Calu3 (cell line): Measurements from ENCODE around the gene CDK14. TPM values are rescaled to one million over a fixed set of nuclear protein-coding genes. Genes with fewer than 3 reads are reported as not detected.
A peak's percentile ranks its signal among the peaks of the same experiment; 100 is the strongest.

ENCODE experiments used
- BruUV-seq: library from RNA; stranded (reverse); fragments of 400-500 nt; replicated peaks from 2 replicates; lab custom pipeline; 2021; lab: Mats Ljungman, UMichigan
- CTCF ChIA-PET: fragments of 300-600 bp; sonication (Branson Sonifier 250); formaldehyde crosslinking; loops from one replicate; lab custom pipeline; 2022; ENCODE audit warnings: antibody characterized with exemption; lab: Charles Lee
- DNase-seq: peaks from one replicate; pipeline ENCODE4 v3.0.0; 2022
- H3K27ac Mint-ChIP-seq: one replicate; pipeline ENCODE4 v1.8.0; 2022; ENCODE audit warnings: mixed read lengths; ENCODE audit not compliant: unreplicated experiment
- H3K27me3 Mint-ChIP-seq: one replicate; pipeline ENCODE4 v1.8.0; 2022; ENCODE audit warnings: mixed read lengths; ENCODE audit not compliant: unreplicated experiment
- H3K36me3 Mint-ChIP-seq: one replicate; pipeline ENCODE4 v1.8.0; 2022; ENCODE audit warnings: mild to moderate bottlenecking, moderate library complexity, mixed read lengths; ENCODE audit not compliant: insufficient read depth, unreplicated experiment
- H3K4me1 Mint-ChIP-seq: one replicate; pipeline ENCODE4 v1.8.0; 2022; ENCODE audit warnings: mild to moderate bottlenecking, low read depth, mixed read lengths; ENCODE audit not compliant: unreplicated experiment
- H3K4me3 Mint-ChIP-seq: one replicate; pipeline ENCODE4 v1.8.0; 2022; ENCODE audit warnings: mild to moderate bottlenecking, low read depth, moderate library complexity, mixed read lengths; ENCODE audit not compliant: unreplicated experiment
- H3K9me3 Mint-ChIP-seq: one replicate; pipeline ENCODE4 v1.8.0; 2022; ENCODE audit warnings: low read depth, mixed read lengths; ENCODE audit not compliant: unreplicated experiment
- intact Hi-C: fragments of 100-400 bp; cut with micrococcal nuclease; formaldehyde crosslinking; loops from one replicate; pipeline ENCODE4 v1.10.0; 2022; ENCODE audit not compliant: unreplicated experiment
- total RNA-seq: library from RNA; stranded (reverse); gene quantifications from 2 replicates; pipeline ENCODE4 v1.2.3, GENCODE V29; 2022
- TF ChIP-seq, protein P1 (sequence below): fragments of 200-600 bp; IDR thresholded peaks from one replicate; pipeline ENCODE4 v1.8.0; 2022; ENCODE audit warnings: antibody characterized with exemption; ENCODE audit not compliant: unreplicated experiment

Gene CDK14
- total RNA-seq, 1 experiment from 2014 or later, result 29.4 TPM

DNA sequence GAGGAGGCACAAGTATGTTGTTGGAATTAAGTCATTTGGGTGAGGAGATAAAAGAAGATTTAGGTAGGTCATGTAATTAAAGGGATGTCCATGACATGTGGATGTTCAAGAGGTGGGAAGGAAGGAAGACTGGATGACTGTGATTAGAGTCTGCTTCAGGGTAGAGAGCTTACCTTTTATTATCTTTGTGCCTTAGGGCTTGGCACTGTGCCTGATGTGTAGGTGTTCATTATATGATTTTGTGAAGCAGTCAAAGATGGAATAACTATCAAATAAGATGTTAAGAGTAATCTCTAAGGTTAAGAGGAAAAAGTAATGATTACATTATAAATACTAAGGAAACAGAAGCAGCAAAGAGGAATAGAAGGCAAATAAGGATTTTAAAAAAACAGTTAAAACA lies 97.8 kb downstream of the CDK14 start:
- Mint-ChIP-seq H3K27me3 (no peaks in the 10 kb centered on the region), H3K27ac (no peak overlapping the region), H3K36me3 (no peaks in the 10 kb centered on the region), H3K9me3 (peaks cover 3% of the 10 kb centered on the region), H3K4me3 (no peak overlapping the region), H3K4me1 (peaks cover 8% of the 10 kb centered on the region)
- DNase-seq, result no peak
- TF ChIP-seq, protein P1, sequence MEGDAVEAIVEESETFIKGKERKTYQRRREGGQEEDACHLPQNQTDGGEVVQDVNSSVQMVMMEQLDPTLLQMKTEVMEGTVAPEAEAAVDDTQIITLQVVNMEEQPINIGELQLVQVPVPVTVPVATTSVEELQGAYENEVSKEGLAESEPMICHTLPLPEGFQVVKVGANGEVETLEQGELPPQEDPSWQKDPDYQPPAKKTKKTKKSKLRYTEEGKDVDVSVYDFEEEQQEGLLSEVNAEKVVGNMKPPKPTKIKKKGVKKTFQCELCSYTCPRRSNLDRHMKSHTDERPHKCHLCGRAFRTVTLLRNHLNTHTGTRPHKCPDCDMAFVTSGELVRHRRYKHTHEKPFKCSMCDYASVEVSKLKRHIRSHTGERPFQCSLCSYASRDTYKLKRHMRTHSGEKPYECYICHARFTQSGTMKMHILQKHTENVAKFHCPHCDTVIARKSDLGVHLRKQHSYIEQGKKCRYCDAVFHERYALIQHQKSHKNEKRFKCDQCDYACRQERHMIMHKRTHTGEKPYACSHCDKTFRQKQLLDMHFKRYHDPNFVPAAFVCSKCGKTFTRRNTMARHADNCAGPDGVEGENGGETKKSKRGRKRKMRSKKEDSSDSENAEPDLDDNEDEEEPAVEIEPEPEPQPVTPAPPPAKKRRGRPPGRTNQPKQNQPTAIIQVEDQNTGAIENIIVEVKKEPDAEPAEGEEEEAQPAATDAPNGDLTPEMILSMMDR, result no peak
- intact Hi-C loops, result no loop called here
- CTCF ChIA-PET, result no interaction called here
- no TSS peak for BruUV-seq

DNA sequence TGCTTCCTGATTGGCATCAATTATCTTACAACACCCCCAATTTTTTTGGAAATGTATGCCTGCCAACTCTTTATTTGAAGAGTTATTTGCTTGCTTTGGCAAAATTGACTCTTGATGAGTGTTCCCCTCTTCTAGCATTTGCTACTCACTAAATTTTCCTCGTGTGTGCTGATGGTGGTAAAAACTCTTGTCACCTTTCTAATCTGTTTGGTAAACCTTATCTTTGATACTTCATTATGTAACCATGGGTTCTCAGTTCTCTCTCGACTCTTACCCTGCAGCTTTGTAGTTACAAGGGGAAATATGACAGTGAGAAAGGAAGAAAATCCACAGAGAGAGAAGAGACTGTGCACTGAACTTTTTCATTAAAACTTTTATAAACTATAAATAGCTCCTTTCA lies 102.5 kb downstream of the CDK14 start:
- CTCF ChIA-PET, result no interaction called here
- H3K27ac Mint-ChIP-seq, result no peak overlapping the region
- intact Hi-C loops, result no loop called here

DNA sequence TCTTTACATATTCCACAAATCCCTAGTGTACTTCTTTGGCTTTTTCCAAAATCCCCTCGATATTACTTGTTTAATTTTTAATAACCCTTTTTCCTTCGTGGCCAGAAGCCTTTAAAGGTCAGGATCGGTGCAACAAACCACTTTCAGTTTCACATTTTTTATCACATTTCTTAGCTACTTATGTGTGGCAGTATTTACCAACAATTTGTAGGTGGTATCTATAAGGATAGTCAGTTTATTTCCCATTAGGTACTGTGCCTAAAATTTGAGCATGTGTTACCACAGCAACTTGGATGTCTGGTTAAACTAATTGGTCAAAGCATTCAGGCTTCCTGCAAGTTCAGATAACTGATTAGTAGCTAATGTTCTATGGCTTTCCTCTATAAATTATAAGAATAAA lies 104.9 kb downstream of the CDK14 start:
- Mint-ChIP-seq H3K27me3 (no peaks in the 10 kb centered on the region), H3K36me3 (no peaks in the 10 kb centered on the region), H3K27ac (no peak overlapping the region), H3K4me1 (peaks cover 3% of the 10 kb centered on the region), H3K4me3 (peak overlapping the region; percentile 51), H3K9me3 (peaks cover 3% of the 10 kb centered on the region)
- intact Hi-C loops, result no loop called here
- TF ChIP-seq, protein P1, result no peak
- no peak for DNase-seq
- BruUV-seq, result no TSS peak
- CTCF ChIA-PET, result interaction anchor here (0.7 kb wide), 1 partner anchor 335 kb away, joined by 3 read pairs; no protein-coding TSS in a partner anchor

More for the DNA sequence above, 102.5 kb downstream of the CDK14 start:
- Mint-ChIP-seq H3K9me3 (peaks cover 3% of the 10 kb centered on the region), H3K4me1 (peaks cover 5% of the 10 kb centered on the region), H3K36me3 (no peaks in the 10 kb centered on the region), H3K27me3 (no peaks in the 10 kb centered on the region), H3K4me3 (no peak overlapping the region)
- BruUV-seq, result no TSS peak
- TF ChIP-seq, protein P1, result no peak
- DNase-seq, result no peak

DNA sequence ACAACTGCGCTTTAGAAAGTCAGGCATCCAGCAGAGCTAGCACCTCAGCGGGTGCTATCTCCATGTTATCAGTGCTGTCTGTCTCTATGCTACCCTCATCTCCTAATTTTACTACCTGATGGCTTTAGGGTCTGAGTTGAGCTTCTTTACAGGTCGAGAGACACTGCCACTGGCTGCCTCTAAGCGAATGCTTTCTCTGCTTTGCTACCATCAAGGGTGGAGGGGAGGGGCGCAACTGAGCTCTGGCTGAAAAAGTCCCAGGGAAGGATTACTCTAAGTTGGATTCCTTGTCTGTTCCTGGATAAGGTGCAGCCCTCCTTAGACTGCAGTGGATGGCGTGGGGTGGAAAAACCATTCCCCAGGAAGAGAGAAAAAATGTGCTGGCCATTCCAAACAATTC lies 105.7 kb downstream of the CDK14 start:
- TF ChIP-seq, protein P1, result no peak
- Mint-ChIP-seq H3K9me3 (peaks cover under 1% of the 10 kb centered on the region), H3K27me3 (no peaks in the 10 kb centered on the region), H3K4me3 (no peak overlapping the region), H3K36me3 (no peaks in the 10 kb centered on the region), H3K4me1 (peaks cover 10% of the 10 kb centered on the region), H3K27ac (no peak overlapping the region)
- DNase-seq, result no peak
- intact Hi-C loops, result no loop called here
- BruUV-seq, result no TSS peak
- CTCF ChIA-PET, result interaction anchor here (0.7 kb wide), 1 partner anchor 334 kb away, joined by 3 read pairs; no protein-coding TSS in a partner anchor
